Esophagus squamous epithelium (tissue), 5 donors: ENCODE results near the gene MOGAT2. TPM values are rescaled to one million over a fixed set of nuclear protein-coding genes. Genes with fewer than 3 reads are reported as not detected.

ENCODE experiments used
- DNase-seq: peaks from one replicate; lab custom pipeline; 2025; lab: John Stamatoyannopoulos, UW
- H3K27ac ChIP-seq, 4 donors: fragments of 200-600 bp; sonication (generic); one replicate each; pipeline ENCODE4 v1.5.1; 2016 to 2019; ENCODE audit warnings: mild to moderate bottlenecking in 1 of 4
- H3K27me3 ChIP-seq, 4 donors: fragments of 200-600 bp; sonication (generic); 1 replicate in 3 of 4; 2 replicates in 1 of 4; pipeline versions ENCODE4 v1.5.1 to v1.6.0; 2017 to 2021; ENCODE audit warnings: antibody characterized with exemption in 1 of 4
- H3K36me3 ChIP-seq, 3 donors: fragments of 200-600 bp; sonication (generic); one replicate each; pipeline ENCODE4 v1.5.1; 2016 to 2019
- H3K4me1 ChIP-seq, 3 donors: fragments of 200-600 bp; sonication (generic); one replicate each; pipeline ENCODE4 v1.5.1; 2017 to 2019
- H3K4me3 ChIP-seq, 4 donors: fragments of 200-600 bp; sonication (generic); 1 replicate in 3 of 4; 2 replicates in 1 of 4; pipeline ENCODE4 v1.5.1; 2016 to 2019; ENCODE audit warnings: mild to moderate bottlenecking in 2 of 4, moderate library complexity in 1 of 4
- H3K9me3 ChIP-seq, 3 donors: fragments of 200-600 bp; sonication (generic); one replicate each; pipeline ENCODE4 v1.5.1; 2016 to 2019
- CTCF ChIP-seq, 6 experiments: fragments of 450-650 bp in 4 of 6; fragments of 200-600 bp in 2 of 6; sonication (generic) in 2 of 6; IDR thresholded peaks; one replicate each; pipeline ENCODE4 v1.5.1; 2016 to 2019; ENCODE audit warnings: antibody characterized with exemption in 6 of 6, mild to moderate bottlenecking in 4 of 6, moderate library complexity in 4 of 6
- POLR2A ChIP-seq, 4 donors: fragments of 450-650 bp; IDR thresholded peaks; one replicate each; pipeline ENCODE4 v1.6.1; 2017; ENCODE audit warnings: antibody characterized with exemption in 4 of 4, mild to moderate bottlenecking in 4 of 4, moderate library complexity in 3 of 4
- WGBS, 2 donors: methylation state at CpG; one replicate each; pipeline ENCODE4 v1.1.5; 2018; 5-methylcytosine and 5-hydroxymethylcytosine counted together
- intact Hi-C: fragments of 100-400 bp; cut with DNase I; formaldehyde crosslinking; loops from one replicate; pipeline ENCODE4 v1.15.0; 2022
- total RNA-seq, 4 donors: library from RNA; depleted of rRNA; stranded (reverse); fragments of >200 nt; gene quantifications; one replicate each; pipeline ENCODE4 v1.1.0, GENCODE V29; 2016
- donor health status: DM: yes; HTN: yes; CAD: no.

Gene MOGAT2
- total RNA-seq, 4 donors from 2014 or later = not detected

GRCh38 chr11:75776546-75776945 is 58.9 kb downstream of the MOGAT2 start:
- intact Hi-C loops = no loop called here
- DNase-seq = no peak
- Histone ChIP-seq H3K27ac (no peak overlapping the region), H3K9me3 (no peaks in the 10 kb centered on the region), H3K4me1 (peaks cover 0 to 7% (median 0%) of the 10 kb centered on the region in 3 donors), H3K27me3 (no peaks in the 10 kb centered on the region), H3K36me3 (no peaks in the 10 kb centered on the region), H3K4me3 (no peak overlapping the region)
- 89 to 91% methylated on average over 3 to 4 of the region's 4 CpGs for WGBS, 2 donors
- no peak for TF ChIP-seq CTCF (IDR thresholded peaks at IDR 0.05)
- no peak for TF ChIP-seq POLR2A (IDR thresholded peaks at IDR 0.05)

DNA sequence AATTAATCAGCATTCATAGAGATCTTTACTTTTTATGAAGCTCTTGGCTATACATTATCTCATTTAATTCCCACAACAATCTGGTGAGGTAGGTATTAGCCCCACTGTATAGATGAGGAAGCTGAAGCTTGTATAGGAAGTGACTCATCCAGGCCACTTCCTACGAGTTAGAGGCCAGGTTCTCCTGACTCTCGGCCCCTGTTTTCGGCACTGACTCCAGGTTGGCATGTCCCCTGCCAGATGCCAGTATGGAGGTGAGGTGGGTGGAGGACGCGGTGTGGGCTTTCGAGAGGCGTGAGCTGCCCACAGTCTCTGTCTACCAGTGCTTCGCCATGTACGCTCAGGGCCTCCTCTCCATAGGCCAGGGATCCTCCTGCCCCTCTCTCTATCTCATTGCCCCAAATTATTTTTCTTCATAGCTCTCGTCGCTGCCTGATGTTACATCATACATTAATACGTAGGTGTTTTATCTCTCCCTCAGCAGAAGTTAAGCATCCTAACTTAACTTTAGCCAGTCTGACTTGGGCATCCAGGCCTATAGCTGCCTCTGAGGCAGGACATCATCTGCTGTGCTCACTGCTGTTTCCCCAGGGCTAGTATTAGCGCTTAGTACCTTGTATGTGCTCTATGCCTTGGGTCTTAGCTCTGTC is 59.9 kb downstream of the MOGAT2 start:
- H3K36me3 ChIP-seq = no peaks in the 10 kb centered on the region
- no peak for DNase-seq
- intact Hi-C loops = no loop called here
- no peaks in the 10 kb centered on the region for H3K27me3 ChIP-seq
- H3K4me1 ChIP-seq = no peaks in the 10 kb centered on the region
- no peak for TF ChIP-seq CTCF (IDR thresholded peaks at IDR 0.05)
- no peak for TF ChIP-seq POLR2A (IDR thresholded peaks at IDR 0.05)
- H3K27ac ChIP-seq = no peak overlapping the region
- 79 to 81% methylated on average over 13 of the region's 13 CpGs for WGBS, 2 donors
- H3K4me3 ChIP-seq = no peak overlapping the region
- H3K9me3 ChIP-seq = no peaks in the 10 kb centered on the region

DNA sequence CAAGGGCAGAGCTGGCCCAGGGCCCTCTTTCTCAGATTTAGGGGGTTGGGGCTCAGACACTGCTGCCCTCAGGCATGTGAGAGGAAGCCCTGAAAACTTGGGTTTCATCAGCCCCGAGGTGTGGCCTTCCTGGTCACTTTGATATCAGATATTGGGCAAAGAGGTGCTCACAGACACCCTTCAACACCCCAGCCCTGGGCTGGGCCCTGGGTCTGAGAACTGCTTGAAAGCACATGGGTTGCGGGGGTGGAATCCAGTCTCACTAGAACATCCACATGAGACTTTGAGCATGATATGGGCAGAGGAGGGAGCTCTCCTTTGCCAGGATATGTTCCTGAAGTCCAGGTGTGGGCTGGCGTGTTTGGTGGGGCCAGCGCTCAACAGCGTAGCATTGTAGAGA is 61.3 kb downstream of the MOGAT2 start:
- TF ChIP-seq CTCF (IDR thresholded peaks at IDR 0.05) = no peak
- no peak for TF ChIP-seq POLR2A (IDR thresholded peaks at IDR 0.05)
- Histone ChIP-seq H3K4me3 (no peak overlapping the region), H3K27me3 (no peaks in the 10 kb centered on the region), H3K27ac (no peak overlapping the region), H3K9me3 (no peaks in the 10 kb centered on the region), H3K4me1 (no peaks in the 10 kb centered on the region), H3K36me3 (no peaks in the 10 kb centered on the region)
- DNase-seq = no peak
- 87 to 90% methylated on average over 2 to 3 of the region's 5 CpGs for WGBS, 2 donors
- intact Hi-C loops = no loop called here

DNA sequence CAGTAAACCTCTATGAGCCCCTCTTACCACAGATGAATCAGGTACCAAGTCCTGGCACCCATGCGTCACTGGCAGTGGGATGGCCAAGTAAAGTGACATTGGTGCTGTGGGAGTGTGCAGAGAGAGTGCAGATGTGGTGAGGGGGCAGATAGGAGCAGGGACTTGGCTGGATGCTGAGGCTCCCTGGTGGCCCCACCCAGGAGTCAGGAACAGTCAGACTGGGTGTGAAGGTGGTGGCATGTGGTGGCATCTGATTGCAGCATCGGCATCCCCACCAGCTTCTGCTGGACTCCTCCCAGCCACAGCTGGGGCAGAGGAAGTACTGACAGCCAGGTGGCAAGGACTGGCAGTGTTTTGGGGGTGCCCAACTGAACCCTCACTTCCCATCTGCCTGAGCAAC is 62.3 kb downstream of the MOGAT2 start:
- TF ChIP-seq CTCF (IDR thresholded peaks at IDR 0.05) = no peak
- no peak for TF ChIP-seq POLR2A (IDR thresholded peaks at IDR 0.05)
- Histone ChIP-seq H3K4me3 (no peak overlapping the region), H3K36me3 (no peaks in the 10 kb centered on the region), H3K27me3 (no peaks in the 10 kb centered on the region), H3K27ac (no peak overlapping the region), H3K4me1 (no peaks in the 10 kb centered on the region), H3K9me3 (no peaks in the 10 kb centered on the region)
- intact Hi-C loops = no loop called here
- WGBS, 2 donors = 14% methylated on average over 1 of the region's 2 CpGs; no CpG with 5 or more reads in 1 of the 2 donors
- DNase-seq = no peak

GRCh38 chr11:75780888-75781287 is 63.2 kb downstream of the MOGAT2 start:
- Histone ChIP-seq H3K27ac (no peak overlapping the region), H3K4me1 (no peaks in the 10 kb centered on the region), H3K9me3 (no peaks in the 10 kb centered on the region), H3K27me3 (no peaks in the 10 kb centered on the region), H3K36me3 (no peaks in the 10 kb centered on the region), H3K4me3 (no peak overlapping the region)
- WGBS, 2 donors = 84 to 100% methylated on average over 1 to 3 of the region's 3 CpGs
- DNase-seq = no peak
- intact Hi-C loops = no loop called here
- TF ChIP-seq CTCF (IDR thresholded peaks at IDR 0.05) = no peak
- TF ChIP-seq POLR2A (IDR thresholded peaks at IDR 0.05) = no peak
